GM18499 (cell line): ENCODE results near the gene SEZ6.

ENCODE experiments used
- ATAC-seq: cut with Tn5 transposase; IDR thresholded peaks from one replicate; pipeline ENCODE4 v1.9.1; 2021; ENCODE audit warnings: moderate number of reproducible peaks; ENCODE audit not compliant: insufficient read depth, unreplicated experiment

The SEZ6 gene

DNA sequence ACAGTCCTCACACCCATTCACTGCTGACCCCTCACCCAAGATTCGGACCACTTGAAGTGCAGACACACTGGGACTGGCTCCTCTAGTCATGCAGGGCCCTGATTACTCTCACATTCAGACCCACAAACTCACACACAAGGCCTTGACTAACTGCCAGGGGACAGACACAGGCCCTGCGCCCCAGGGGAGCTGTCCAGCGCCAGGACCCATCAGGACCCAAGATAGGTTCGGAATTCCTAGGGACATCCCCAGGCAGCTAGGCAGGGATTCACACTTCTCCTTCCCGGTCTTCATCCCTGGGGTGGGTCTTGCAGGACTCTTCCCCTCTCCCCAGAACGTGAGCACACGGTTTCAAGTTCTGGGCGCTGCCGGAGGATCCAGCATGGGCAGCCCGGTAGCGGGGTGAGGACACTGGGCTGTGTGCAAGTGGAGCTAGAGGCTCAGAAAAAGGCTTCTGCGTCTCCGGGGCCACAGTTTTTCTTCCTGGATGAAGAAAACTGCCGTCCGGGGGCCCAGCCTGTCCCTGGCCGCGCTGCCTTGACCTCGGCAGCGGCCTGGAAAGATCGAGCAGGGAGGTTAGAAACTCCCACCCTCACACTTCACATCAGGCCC, 1.6 kb downstream of the SEZ6 start:
- no peak for ATAC-seq

DNA sequence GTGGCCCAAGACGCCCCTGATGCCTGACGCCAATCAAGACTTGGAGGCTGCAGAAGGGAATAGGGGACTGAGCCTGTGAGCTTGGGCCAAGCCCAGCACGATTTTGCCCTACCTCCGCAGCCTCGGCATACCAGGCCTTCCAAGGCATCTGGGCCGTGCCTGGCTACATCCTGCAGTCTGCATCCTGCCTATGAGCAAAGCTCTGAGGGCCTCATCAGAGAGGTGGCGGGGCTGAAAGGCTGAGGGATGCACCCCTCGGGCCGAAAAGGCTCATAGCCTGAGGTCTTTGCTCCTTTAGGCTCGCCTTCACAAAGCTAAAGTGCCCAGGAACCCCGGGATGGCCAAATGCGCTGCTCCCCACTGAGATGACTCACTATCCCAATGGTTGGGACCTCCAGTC, 2.5 kb downstream of the SEZ6 start:
- no peak for ATAC-seq

DNA sequence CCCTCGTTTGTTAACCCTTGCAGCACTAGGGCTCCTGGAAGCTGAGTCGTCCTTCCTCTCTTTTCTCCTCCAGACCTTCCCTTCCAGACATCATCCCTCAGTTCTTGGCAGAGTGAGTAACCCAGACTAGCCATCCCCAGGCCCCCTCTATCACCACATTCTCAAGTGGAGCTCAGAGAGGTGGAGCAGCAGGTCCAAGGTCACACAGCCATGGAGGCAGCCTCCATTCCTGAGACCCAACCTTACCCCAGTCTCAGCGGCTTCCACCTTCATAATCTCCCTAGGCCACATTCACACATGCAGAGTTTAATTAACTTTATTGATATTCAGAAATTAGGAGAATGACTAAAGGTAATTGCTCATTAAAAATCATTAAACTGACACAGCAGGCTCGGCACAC, 3.0 kb downstream of the SEZ6 start:
- no peak for ATAC-seq

DNA sequence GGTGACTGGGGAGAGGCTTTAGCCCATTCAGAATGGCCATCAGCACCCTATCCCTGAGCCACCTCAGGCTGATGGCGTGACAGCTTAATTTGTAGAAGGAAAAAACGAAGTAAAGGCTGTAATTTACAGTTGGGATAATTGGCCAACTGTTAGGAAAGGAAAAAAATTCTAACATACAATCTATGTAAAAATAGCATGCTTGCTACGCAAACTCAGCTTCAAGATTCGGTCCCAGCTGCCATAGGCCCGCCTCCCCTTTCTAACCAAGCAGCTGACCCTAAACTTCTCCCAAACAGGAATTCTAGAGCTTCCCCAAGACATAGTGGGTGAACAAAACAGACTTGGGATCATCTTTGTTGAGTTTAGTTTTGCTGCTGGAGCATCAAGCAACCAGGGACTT, 4.9 kb downstream of the SEZ6 start:
- no peak for ATAC-seq

DNA sequence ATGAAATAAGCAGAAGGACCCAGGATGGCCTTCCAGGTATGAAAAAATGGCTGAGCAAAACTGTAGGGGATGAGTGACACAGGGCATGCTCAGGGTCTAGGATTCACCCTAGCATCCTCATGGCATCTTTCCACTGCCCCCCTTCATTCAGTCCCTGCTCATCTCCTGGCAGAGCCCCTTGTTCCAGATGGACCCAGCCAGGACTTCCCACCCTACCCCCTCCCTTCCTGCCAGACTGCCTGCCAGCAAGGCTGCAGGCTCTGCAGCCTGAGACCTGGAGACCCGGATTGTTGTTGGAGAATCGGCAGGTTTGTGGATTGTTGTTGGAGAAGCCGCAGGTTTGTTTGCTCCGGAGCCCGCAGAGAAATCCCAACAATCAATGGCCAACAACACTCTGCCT, 6.6 kb downstream of the SEZ6 start:
- ATAC-seq: no peak

DNA sequence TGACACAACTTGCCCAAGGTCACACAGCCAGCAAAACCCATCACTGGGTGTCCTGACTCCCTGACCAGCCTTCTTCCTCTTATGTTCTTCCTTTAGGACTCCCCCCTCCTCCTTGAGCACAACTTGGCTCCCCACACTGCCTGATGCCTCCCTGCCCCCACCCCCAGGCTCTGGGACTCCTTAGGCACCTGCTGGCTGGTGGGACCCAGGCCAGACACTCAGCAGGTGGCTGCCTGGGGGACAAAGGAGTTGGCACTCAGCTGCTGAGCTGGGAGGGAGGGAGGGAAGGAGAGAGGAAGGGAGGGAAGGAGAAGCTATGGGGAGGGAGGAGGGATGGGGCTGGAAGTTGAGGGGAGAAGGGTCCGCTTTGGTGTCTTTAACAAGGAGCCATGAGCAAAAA, 8.0 kb downstream of the SEZ6 start:
- no peak for ATAC-seq

DNA sequence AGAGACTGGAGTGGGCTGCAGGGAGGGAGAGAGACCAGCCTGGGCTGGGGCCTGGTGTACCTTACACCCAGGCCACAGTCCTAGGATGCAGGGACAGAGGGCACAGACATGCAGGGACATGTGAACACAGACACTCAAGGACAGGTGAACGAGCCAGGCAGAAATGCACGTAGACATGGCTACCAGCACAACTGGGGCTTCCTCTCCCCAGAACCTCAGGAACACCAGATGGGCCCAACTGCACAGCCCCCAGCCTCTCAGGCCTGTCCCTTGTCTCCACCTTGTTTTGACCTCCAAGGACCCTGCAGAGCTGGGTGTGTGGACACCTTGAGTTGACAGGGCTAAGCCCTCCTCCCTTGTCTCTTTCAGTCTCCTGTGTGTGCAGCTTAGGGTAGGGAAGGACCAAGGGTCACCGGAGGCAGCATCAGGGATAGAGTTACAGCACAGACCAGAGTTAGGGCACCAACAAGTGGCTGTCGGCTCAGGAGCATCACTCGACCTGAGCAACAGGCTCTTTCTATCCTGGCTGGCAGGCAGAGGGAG, 9.2 kb downstream of the SEZ6 start:
- no peak for ATAC-seq

DNA sequence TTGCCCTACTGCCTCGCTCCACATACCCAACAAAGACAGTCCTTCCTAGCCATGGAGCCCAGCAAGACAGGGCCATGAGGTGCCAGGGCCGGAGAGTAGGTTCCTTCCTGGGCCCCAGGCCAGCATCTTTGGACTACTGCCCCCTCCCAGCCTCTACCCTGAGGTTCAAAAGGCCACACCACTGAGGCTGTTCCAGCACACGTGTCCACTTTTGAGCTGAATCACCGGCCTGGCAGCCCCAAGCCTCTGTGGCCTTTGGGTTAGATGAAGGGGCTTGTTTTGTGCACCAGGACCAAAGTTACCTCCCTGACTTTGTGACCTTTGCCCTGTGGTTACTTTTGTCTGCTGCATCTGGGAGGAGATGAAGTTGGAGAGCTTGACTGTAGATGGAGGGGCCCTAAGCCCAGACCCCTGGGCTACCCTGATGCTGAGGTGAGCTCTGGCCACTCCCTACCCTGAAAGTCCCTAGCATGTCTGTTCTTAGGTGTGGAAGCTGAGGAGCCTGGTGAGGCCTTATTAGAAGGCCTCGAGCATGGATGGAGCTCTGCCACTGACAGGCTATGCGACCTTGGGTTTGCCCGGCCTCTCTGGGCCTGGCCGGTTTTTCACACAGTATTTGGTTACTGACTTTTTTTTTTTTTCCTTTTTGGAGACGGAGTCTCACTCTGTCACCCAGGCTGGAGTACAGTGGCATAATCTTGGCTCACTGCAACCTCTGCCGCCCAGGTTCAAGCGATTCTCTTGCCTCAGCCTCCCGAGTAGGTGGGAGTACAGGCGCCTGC, 12.0 kb downstream of the SEZ6 start:
- no peak for ATAC-seq

DNA sequence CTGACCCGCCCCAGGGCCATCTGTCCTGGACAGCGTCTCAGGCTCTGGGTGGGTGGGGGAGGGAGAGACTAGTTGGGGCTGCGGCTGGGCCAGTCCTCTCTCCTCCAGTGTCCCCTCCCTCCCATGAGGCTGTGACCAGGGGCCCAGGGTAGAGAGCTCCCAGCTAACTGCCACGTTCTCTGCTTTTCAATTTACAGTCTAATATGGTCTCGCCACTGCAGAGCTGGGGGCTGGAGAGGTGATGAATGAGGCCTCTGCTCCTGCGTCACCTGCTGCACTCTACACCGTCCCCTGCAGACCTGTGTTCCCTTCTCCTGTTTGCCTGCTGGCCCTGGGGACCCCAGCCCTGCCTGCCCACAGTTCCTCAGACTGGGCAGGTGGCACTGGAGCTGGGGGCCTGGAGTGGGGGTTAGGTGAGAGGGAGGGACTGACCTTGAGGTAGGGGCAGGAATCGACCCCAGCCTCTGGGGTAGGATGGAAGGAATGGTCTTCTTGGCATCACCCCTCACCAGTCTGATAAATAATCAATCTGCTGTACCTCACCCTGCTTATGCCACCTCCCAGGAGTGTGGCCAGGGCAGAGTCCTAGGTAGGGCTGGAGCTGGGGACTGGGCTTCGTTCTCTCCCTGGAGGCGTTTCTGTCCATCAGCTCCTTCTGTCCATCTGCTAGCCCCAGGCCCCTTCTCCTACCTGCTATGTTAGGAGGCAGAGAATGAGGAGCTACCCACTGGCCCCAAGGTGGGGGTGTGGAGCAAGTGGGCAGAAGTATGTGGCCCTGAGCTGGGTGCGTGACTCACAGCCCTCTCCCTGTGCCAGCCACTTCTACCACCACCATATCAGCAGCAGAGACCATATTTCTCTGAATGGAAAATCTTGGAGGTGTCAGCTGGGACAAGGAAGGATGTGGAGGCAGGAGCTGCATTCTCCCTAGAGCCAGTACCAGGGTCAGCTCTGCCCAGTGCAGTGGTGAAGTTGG, 12.9 kb downstream of the SEZ6 start:
- no peak for ATAC-seq

DNA sequence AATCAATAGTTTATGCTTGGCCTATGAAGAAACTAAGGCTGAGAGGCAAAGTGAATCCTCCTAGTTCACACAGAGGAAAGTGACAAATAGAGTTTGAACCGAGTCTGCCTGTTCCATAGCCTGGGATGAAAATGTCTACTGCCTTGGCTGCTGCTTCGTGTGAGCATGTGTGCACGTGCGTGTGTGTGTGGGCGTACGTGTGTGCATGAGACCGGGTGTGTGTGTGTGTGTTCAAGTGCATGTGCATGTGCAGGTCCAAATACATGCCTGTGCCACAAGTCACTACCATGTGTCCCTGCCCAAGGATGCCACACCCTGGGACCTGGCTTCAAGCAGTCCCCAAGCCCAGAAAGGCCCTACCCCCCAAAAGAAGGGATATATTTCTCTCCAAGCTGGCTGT, 13.6 kb downstream of the SEZ6 start:
- no peak for ATAC-seq

DNA sequence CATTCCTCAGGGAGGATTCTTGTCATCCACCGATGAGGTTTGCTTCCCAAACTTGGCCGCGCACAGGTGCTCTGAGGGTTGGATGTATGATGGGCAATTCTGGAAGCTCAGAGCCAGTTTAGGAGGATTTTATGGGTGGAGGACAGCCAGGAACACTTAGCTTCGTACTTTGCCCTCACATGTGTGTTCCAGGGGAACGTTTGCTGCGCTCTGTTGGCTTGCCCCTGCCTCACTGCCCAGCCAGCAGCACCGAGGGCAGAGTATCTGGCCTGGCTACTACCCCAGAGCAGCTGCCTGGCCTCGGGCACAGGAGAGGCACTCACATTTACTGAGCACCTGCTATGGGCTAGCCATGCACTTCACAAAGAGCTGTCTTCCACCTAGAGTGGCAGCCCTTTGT, 14.1 kb downstream of the SEZ6 start:
- ATAC-seq: no peak

DNA sequence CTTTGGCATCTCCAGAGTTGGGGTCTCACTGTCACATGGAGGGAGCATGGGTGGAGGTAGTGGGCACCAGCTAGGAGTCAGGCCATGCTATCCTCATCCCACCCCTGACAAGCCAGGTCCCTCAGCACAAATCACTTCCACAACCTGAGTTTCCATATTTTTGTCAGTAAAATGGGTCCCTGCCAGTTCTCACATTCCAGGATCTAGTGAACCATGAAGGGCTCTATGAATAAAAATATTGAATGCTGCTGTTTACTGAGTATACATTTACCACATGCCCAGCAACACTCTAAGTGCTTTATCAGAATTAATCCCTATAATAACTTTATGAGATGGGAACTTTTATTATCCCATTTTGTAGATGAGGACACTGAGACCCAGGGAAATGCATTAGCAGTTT, 16.8 kb downstream of the SEZ6 start:
- ATAC-seq: no peak

DNA sequence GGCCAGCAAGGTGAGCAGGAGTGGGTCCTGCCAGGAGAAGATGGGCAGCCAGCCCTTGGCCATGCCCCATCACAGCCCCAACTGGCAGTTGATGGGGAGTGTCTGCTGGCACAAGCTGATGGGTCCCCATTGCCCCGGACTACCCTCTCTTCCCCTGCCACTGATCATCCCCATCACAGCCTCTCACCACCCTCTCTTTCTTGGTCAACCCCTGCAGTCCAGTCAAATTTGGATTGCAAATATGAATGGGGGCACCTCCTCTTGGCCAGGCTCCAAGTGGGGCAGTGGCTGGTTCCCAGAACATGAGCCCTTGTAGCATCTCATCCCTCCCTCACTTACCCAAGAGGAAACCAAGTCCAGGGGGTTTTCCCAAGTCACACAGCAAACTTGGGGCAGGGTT, 17.4 kb downstream of the SEZ6 start:
- ATAC-seq: no peak

DNA sequence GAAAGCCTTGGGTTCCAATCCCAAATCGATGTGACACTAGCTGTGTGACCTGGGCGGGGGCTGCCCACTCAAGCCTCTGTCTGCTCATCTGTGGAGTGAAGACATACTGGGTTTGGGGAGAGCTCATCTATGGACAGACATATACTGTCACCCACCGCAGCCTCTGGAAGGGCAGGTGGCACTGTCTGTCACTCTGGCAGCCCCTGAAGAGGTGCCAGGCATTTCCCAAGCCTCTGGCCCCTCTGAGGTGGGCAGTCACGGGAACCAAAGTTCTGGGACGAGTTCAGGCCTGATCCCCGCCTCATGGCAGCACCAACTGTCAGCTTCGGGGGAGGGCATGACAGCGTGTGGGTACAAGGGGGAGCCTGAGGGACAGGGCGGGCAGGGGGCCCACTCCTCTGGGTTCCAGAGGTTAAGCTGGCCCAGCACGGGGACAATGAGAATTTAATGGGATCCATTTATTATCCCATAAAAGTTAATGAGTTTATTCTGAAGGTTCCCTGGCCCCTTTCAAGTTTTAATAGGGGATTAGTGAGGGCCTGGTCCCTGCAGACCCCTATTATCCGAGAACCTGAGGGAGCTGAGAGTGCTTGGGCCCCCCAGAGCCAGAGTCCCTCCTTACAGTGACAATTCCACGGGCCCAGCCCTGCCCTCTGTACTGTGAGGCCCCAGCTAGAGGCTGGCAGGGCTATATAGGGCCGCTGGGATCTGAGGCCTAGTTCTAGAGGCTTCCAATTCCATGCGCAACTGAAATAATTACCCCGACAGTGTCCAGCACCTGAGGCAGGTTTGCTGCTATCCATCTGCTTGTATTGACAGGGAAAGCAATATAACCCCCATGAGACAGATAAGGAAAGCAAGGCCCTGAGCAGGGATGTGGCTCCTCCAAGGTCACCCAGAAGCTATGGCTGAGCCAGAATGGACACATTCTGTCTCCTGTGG, 18.8 kb downstream of the SEZ6 start:
- no peak for ATAC-seq

DNA sequence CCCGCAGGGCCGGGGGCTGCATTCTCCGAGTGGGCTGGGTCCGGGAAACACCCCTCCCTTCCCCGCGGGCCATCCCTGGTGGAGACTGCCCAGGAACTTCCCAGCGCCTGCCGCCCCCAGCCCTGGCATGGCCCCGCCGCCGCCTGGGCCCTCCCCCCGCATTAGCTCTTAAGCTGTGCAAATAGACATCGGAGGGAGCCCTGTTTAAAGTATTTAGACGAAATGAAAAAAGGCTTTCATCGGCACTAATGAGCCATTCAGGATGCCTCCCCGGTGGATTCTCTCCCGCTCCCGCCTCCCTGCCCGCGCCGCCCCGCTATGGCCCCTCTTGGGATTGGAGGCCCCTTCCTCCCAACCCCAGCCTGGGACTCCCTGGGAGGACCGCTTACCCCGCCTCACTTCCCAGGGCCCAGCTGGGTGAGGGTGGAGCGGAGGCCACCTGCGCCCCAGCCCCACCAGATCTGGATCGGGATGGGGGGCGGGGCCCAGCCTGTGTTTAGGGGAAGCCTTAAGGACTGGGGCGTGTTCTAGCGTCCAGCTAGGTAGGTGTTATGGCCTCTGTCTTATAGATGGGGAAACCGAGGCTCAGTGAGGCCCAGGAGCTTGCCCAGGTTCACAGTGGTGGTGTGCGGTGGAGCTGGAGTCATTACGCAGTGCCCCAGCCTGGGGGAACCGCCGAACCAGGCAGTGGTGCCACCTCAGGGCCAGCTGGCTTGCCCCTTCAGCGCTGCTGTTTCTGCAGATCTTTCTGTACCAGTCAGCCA, 19.7 kb downstream of the SEZ6 start:
- no peak for ATAC-seq

DNA sequence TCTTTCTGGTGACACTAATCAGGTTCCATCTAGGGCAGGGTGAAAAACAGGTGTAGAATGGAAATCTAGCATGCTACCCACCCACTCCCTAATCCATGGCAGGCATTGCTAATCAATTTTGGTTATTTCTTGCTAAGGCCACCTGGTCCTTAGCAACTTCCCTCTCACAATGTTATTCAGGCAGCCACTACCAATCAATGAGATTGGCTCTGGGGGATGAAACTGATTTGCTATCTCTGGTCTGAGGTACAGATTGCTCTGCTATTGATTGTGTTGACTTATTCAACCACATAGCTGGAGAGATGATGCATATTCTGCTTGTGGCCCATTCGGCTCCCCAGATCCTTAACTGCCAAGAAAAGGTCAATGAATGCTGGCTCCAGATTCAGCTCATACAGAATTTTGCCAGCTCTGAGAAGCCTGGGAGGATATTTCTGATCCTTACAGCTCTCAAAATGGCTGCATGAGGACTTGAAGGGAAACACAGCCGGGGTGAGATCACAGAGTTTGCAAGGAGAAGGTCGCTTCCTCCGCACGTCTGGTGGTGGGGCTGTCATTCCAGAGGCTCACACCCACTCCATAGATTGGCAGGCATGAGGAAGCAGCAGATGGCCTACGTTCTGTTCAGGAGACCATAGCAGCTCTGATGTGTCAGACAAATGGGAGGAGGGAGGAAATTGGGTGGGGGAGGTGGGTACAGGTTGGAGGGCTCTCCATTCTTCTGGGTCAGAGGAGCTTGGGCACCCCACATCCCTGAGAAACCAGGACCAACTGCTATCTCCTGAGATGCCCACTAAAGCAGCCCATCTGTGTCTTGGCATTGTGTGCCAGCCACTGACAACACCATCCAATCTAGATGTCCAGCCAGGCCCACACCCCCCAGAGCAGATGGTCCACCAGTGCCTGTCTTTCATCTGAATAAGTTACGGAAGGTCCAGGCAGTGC, 22.3 kb downstream of the SEZ6 start:
- ATAC-seq: no peak

DNA sequence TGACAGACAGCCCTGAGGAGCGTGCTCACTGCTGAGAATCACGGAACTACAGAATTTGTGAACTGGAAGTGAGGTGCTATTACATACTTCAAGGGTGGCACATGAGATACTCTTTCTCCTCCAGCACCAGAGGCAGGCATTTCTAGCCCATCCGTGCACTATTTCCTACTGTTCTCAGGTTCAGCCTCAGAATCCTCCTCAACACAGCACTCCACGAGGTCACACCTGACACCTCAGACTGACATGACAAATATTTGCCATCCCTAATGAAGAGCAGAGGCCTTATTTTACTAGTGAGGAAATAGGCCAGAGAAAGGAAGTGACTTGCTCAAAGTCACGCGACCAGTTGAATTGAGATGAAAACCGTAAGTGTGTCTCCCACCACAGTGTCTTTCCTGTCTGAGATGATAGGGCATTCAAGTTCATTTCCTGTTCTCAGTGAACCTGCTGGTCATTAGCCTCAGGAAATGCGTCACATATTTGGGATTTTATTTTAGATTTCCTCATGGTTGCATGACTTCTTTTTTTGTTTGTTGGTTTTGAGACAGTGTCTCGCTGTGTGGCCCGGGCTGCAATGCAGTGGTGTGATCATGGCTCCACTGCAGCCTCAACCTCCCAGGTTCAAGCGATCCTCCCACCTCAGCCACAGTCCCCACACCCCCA, 23.6 kb downstream of the SEZ6 start:
- no peak for ATAC-seq
